Neuronal stem cell (in vitro differentiated cells): ENCODE measurements around the gene XCL1.

Experiments
- DNase-seq: peaks from one replicate; pipeline ENCODE4 v3.0.0-alpha.2; 2013; ENCODE audit warnings: low spot score
- H2AFZ ChIP-seq: one replicate; pipeline ENCODE4 v1.6.1; 2013; ENCODE audit warnings: mild to moderate bottlenecking, low read length, inconsistent platforms
- H2AK5ac ChIP-seq: 2 replicates; pipeline ENCODE4 v1.6.1; 2013; ENCODE audit warnings: low read depth, mild to moderate bottlenecking, inconsistent platforms, low read length, moderate library complexity, mixed read lengths
- H2BK120ac ChIP-seq: 2 replicates; pipeline ENCODE4 v1.6.1; 2013; ENCODE audit warnings: low read depth, mild to moderate bottlenecking, inconsistent platforms, low read length, moderate library complexity, mixed read lengths
- H2BK12ac ChIP-seq: one replicate; pipeline ENCODE4 v1.6.1; 2013; ENCODE audit warnings: low read length, inconsistent platforms
- H2BK15ac ChIP-seq: 2 replicates; pipeline ENCODE4 v1.6.1; 2013; ENCODE audit warnings: mild to moderate bottlenecking, low read length, inconsistent platforms, mixed read lengths
- H2BK5ac ChIP-seq: one replicate; pipeline ENCODE4 v1.6.1; 2013; ENCODE audit warnings: inconsistent platforms, mild to moderate bottlenecking, low read length, moderate library complexity
- H3K14ac ChIP-seq: one replicate; pipeline ENCODE4 v1.6.1; 2013; ENCODE audit warnings: low read length, inconsistent platforms
- H3K18ac ChIP-seq: 2 replicates; pipeline ENCODE4 v1.6.1; 2013; ENCODE audit warnings: low read length, inconsistent platforms
- H3K23ac ChIP-seq: 2 replicates; pipeline ENCODE4 v1.6.1; 2013; ENCODE audit warnings: low read depth, mild to moderate bottlenecking, mixed read lengths, low read length, inconsistent platforms; ENCODE audit not compliant: poor library complexity
- H3K27ac ChIP-seq: replicated peaks from 3 replicates; pipeline ENCODE4 v1.5.1; 2013; ENCODE audit warnings: low read length, inconsistent platforms
- H3K27me3 ChIP-seq, 3 experiments: 2 replicates each; pipeline ENCODE4 v1.6.1; 2013; ENCODE audit warnings: low read length in 3 of 3, mild to moderate bottlenecking in 2 of 3, inconsistent platforms in 1 of 3, low read depth in 1 of 3, mixed read lengths in 1 of 3, moderate library complexity in 1 of 3; ENCODE audit not compliant: control insufficient read depth in 3 of 3, insufficient read depth in 3 of 3
- H3K36me3 ChIP-seq, 2 donors: replicated peaks in 1 of 2; 2 replicates each; pipeline ENCODE4 v1.6.1; 2013; ENCODE audit warnings: low read length in 2 of 2; ENCODE audit not compliant: control insufficient read depth in 2 of 2, insufficient read depth in 2 of 2
- H3K4ac ChIP-seq: 2 replicates; pipeline ENCODE4 v1.6.1; 2013; ENCODE audit warnings: inconsistent platforms, mild to moderate bottlenecking, low read length, moderate library complexity
- H3K4me1 ChIP-seq, 2 donors: 1 replicate in 1 of 2; 2 replicates in 1 of 2; pipeline ENCODE4 v1.6.1; 2013; ENCODE audit warnings: low read length in 2 of 2, low read depth in 1 of 2; ENCODE audit not compliant: control insufficient read depth in 2 of 2, insufficient read depth in 1 of 2
- H3K4me2 ChIP-seq: one replicate; pipeline ENCODE4 v1.6.1; 2013; ENCODE audit warnings: mild to moderate bottlenecking, low read length, inconsistent platforms; ENCODE audit not compliant: insufficient read depth, poor library complexity, severe bottlenecking
- H3K4me3 ChIP-seq, 2 donors: 2 replicates each; pipeline ENCODE4 v1.5.1; 2013; ENCODE audit warnings: low read length in 2 of 2, mild to moderate bottlenecking in 2 of 2, inconsistent platforms in 1 of 2, moderate library complexity in 1 of 2
- H3K79me1 ChIP-seq: one replicate; pipeline ENCODE4 v1.6.1; 2013; ENCODE audit warnings: low read depth, mild to moderate bottlenecking, inconsistent platforms, low read length, moderate library complexity
- H3K9ac ChIP-seq: one replicate; pipeline ENCODE4 v1.6.1; 2013; ENCODE audit warnings: mild to moderate bottlenecking, low read depth, low read length, inconsistent platforms; ENCODE audit not compliant: poor library complexity
- H3K9me3 ChIP-seq, 2 donors: replicated peaks in 1 of 2; 2 replicates each; pipeline versions ENCODE3 to v1.6.1; 2013; ENCODE audit warnings: low read length in 2 of 2, mild to moderate bottlenecking in 2 of 2, inconsistent platforms in 1 of 2, low read depth in 1 of 2, mixed read lengths in 1 of 2, moderate library complexity in 1 of 2; ENCODE audit not compliant: control insufficient read depth in 2 of 2, insufficient read depth in 1 of 2
- H4K8ac ChIP-seq: one replicate; pipeline ENCODE4 v1.6.1; 2013; ENCODE audit warnings: low read depth, mild to moderate bottlenecking, inconsistent platforms, low read length, moderate library complexity
- H4K91ac ChIP-seq: one replicate; pipeline ENCODE4 v1.6.1; 2013; ENCODE audit warnings: low read length, low read depth, mild to moderate bottlenecking, inconsistent platforms; ENCODE audit not compliant: poor library complexity
- WGBS, 2 donors: extraction: QIAGEN DNeasy Blood & Tissue Kit; methylation state at CpG; one replicate each; pipeline ENCODE4 v1.1.7; 2013; ENCODE audit warnings: missing lambda C conversion rate in 2 of 2, mixed read lengths in 1 of 2; ENCODE audit not compliant: insufficient read length in 2 of 2, insufficient replicate concordance in 1 of 2; ENCODE audit errors: extremely low coverage in 2 of 2; 5-methylcytosine and 5-hydroxymethylcytosine counted together

Gene XCL1

DNA sequence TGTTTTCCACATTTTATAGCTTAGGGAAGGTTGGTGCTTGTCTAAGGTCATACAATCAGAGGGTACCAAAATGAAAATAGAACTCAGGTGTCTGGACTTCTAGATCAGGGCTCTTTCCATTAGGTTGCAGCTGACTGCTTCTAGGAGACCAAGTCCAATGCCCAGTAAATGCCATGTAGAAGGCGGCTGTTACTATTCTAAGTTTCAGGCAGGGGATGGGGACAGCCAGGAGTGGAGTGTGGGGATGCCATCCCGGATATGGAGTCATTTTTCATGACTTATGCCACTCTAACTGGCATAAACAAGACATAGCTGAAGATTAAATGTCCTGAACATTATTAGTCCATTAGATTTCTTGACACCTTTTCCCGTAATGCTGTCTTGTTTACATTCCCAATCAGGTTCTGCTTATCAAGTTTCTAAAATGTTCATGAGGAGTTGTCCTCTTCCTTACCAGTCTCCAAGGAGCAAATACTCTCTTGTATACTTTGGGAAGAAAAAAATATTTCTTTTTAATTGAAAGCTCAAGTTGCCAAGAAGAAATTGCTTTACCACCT is 31.5 kb downstream of the XCL1 start:
- Histone ChIP-seq H3K4me2 (no peak overlapping the region), H2AK5ac (no peak overlapping the region), H3K27ac (no peak overlapping the region), H3K4me1 (peaks cover 1 to 6% of the 10 kb centered on the region in 2 donors), H3K9me3 (no peaks in the 10 kb centered on the region), H2BK15ac (no peak overlapping the region), H2BK12ac (no peak overlapping the region), H3K4me3 (no peak overlapping the region), H3K9ac (no peak overlapping the region), H4K91ac (no peak overlapping the region), H4K8ac (no peak overlapping the region), H3K4ac (no peak overlapping the region), H3K79me1 (no peaks in the 10 kb centered on the region), H3K14ac (no peak overlapping the region), H3K27me3 (no peaks in the 10 kb centered on the region), H2BK120ac (no peak overlapping the region), H3K18ac (no peak overlapping the region), H2BK5ac (no peak overlapping the region), H2AFZ (no peak overlapping the region), H3K36me3 (no peaks in the 10 kb centered on the region), H3K23ac (no peak overlapping the region)
- WGBS, 2 donors = no CpG with 5 or more reads among the region's 3 CpGs
- no peak for DNase-seq

- Histone ChIP-seq H2BK120ac (no peak overlapping the region), H3K79me1 (no peaks in the 10 kb centered on the region), H2BK5ac (no peak overlapping the region), H2AK5ac (no peak overlapping the region), H3K4me1 (peaks cover 10% of the 10 kb centered on the region in 2 donors), H3K9ac (no peak overlapping the region), H4K8ac (peak overlapping the region; percentile 58), H3K4me2 (no peak overlapping the region), H3K36me3 (no peaks in the 10 kb centered on the region), H3K4ac (no peak overlapping the region), H3K27ac (no peak overlapping the region), H3K23ac (peak overlapping the region; percentile 50), H2BK15ac (no peak overlapping the region), H3K27me3 (no peaks in the 10 kb centered on the region), H3K18ac (no peak overlapping the region), H4K91ac (no peak overlapping the region), H3K14ac (no peak overlapping the region), H3K4me3 (no peak overlapping the region), H2AFZ (peak overlapping the region; percentile 56), H2BK12ac (no peak overlapping the region), H3K9me3 (no peaks in the 10 kb centered on the region)
- no CpG with 5 or more reads among the region's 20 CpGs for WGBS, 2 donors
- DNase-seq = no peak
These were observed 32.7 kb downstream of the XCL1 start for GRCh38 chr1:168608796-168609715.

GRCh38 chr1:168609741-168610510 is 33.5 kb downstream of the XCL1 start:
- Histone ChIP-seq H3K4me2 (no peak overlapping the region), H3K4me1 (peaks cover 10 to 13% of the 10 kb centered on the region in 2 donors), H3K27me3 (no peaks in the 10 kb centered on the region), H4K91ac (no peak overlapping the region), H3K18ac (no peak overlapping the region), H4K8ac (peak overlapping the region; percentile 58), H3K9me3 (no peaks in the 10 kb centered on the region), H3K23ac (no peak overlapping the region), H3K14ac (no peak overlapping the region), H3K27ac (no peak overlapping the region), H3K4me3 (no peak overlapping the region), H3K79me1 (no peaks in the 10 kb centered on the region), H3K4ac (no peak overlapping the region), H2AFZ (peak overlapping the region; percentile 56), H3K36me3 (no peaks in the 10 kb centered on the region), H2BK120ac (no peak overlapping the region), H3K9ac (no peak overlapping the region), H2BK12ac (no peak overlapping the region), H2AK5ac (no peak overlapping the region), H2BK15ac (no peak overlapping the region), H2BK5ac (no peak overlapping the region)
- WGBS, 2 donors = no CpG with 5 or more reads among the region's 10 CpGs
- DNase-seq = no peak

GRCh38 chr1:168613038-168613451 is 36.6 kb downstream of the XCL1 start:
- Histone ChIP-seq H3K36me3 (no peaks in the 10 kb centered on the region), H4K91ac (no peak overlapping the region), H3K9me3 (no peaks in the 10 kb centered on the region), H3K23ac (no peak overlapping the region), H2BK120ac (no peak overlapping the region), H3K4me2 (no peak overlapping the region), H3K9ac (no peak overlapping the region), H3K27ac (no peak overlapping the region), H3K14ac (no peak overlapping the region), H4K8ac (no peak overlapping the region), H3K79me1 (no peaks in the 10 kb centered on the region), H3K4me1 (peaks cover 10 to 13% of the 10 kb centered on the region in 2 donors), H3K4ac (no peak overlapping the region), H2BK12ac (no peak overlapping the region), H2AFZ (peak overlapping the region; percentile 79), H3K18ac (peak overlapping the region; percentile 2), H2AK5ac (no peak overlapping the region), H2BK5ac (no peak overlapping the region), H2BK15ac (no peak overlapping the region), H3K4me3 (no peak overlapping the region), H3K27me3 (no peaks in the 10 kb centered on the region)
- DNase-seq = no peak
- no CpG with 5 or more reads among the region's 1 CpG for WGBS, 2 donors
